Endodermal cell (in vitro differentiated cells): ENCODE measurements around the gene TOP3B. TPM values are rescaled to one million over a fixed set of nuclear protein-coding genes. Genes with fewer than 3 reads are reported as not detected.
A peak's percentile ranks its signal among the peaks of the same experiment; 100 is the strongest.

Source experiments
- DNase-seq: peaks from one replicate; pipeline ENCODE4 v3.0.0-alpha.2; 2017
- H3K27ac ChIP-seq: 2 replicates; pipeline ENCODE4 v1.5.1; 2013; ENCODE audit warnings: mild to moderate bottlenecking, low read depth, low read length, moderate library complexity
- H3K27me3 ChIP-seq: 2 replicates; pipeline ENCODE4 v1.6.1; 2013; ENCODE audit warnings: mild to moderate bottlenecking, low read length, moderate library complexity; ENCODE audit not compliant: insufficient read depth, control insufficient read depth, poor library complexity, severe bottlenecking
- H3K36me3 ChIP-seq: 2 replicates; pipeline ENCODE4 v1.7.0; 2013; ENCODE audit warnings: mild to moderate bottlenecking, low read length, moderate library complexity; ENCODE audit not compliant: control insufficient read depth, insufficient read depth
- H3K4me1 ChIP-seq: one replicate; pipeline ENCODE4 v1.7.0; 2013; ENCODE audit warnings: low read length; ENCODE audit not compliant: control insufficient read depth, insufficient read depth
- H3K4me3 ChIP-seq: 2 replicates; pipeline ENCODE4 v1.5.1; 2013; ENCODE audit warnings: mild to moderate bottlenecking, low read length, moderate library complexity
- H3K9ac ChIP-seq: 2 replicates; pipeline ENCODE4 v1.6.1; 2013; ENCODE audit warnings: mild to moderate bottlenecking, low read length, moderate library complexity; ENCODE audit not compliant: poor library complexity, severe bottlenecking; ENCODE audit errors: extremely low read depth
- H3K9me3 ChIP-seq: 2 replicates; pipeline ENCODE4 v1.6.1; 2013; ENCODE audit warnings: mild to moderate bottlenecking, low read length, moderate library complexity; ENCODE audit not compliant: control insufficient read depth
- H3K27ac Mint-ChIP-seq: 2 replicates; pipeline ENCODE4 v1.8.0; 2020; ENCODE audit warnings: mixed read lengths
- H3K27me3 Mint-ChIP-seq: 2 replicates; pipeline ENCODE4 v1.8.0; 2021; ENCODE audit warnings: mild to moderate bottlenecking, mixed read lengths; ENCODE audit not compliant: insufficient read depth
- H3K36me3 Mint-ChIP-seq: 2 replicates; pipeline ENCODE4 v1.8.0; 2020; ENCODE audit warnings: low read depth, mixed read lengths
- H3K4me1 Mint-ChIP-seq: 2 replicates; pipeline ENCODE4 v1.8.0; 2020; ENCODE audit warnings: mixed read lengths
- H3K4me3 Mint-ChIP-seq: 2 replicates; pipeline ENCODE4 v1.8.0; 2020; ENCODE audit warnings: mild to moderate bottlenecking, moderate library complexity, mixed read lengths
- H3K9me3 Mint-ChIP-seq: 2 replicates; pipeline ENCODE4 v1.8.0; 2020; ENCODE audit warnings: mild to moderate bottlenecking, mixed read lengths
- WGBS, 2 experiments: methylation state at CpG; one replicate each; pipeline versions ENCODE4 v1.1.5 to v1.1.7; 2013; ENCODE audit warnings: missing lambda C conversion rate in 2 of 2, mixed read lengths in 1 of 2; ENCODE audit not compliant: insufficient coverage in 1 of 2, insufficient read length in 1 of 2; 5-methylcytosine and 5-hydroxymethylcytosine counted together
- total RNA-seq, 2 donors: library from RNA; stranded (reverse); fragmentation: NEBNext Ultra II Directional in 1 of 2; extraction: Animal tissue kit (Norgen Biotek cat#: 25700) in 1 of 2; gene quantifications; 2 replicates in 1 of 2; 3 replicates in 1 of 2; pipeline ENCODE4 v1.2.1, GENCODE V29; 2021
- TF ChIP-seq, protein P1 (sequence below): fragments of 200-600 bp; sonication (generic); conservative IDR thresholded peaks from 2 replicates; pipeline ENCODE4 v1.5.0; 2021; ENCODE audit warnings: antibody characterized with exemption, mild to moderate bottlenecking

Gene TOP3B
- total RNA-seq, 2 donors from 2014 or later: 68.8 to 71.9 TPM

DNA sequence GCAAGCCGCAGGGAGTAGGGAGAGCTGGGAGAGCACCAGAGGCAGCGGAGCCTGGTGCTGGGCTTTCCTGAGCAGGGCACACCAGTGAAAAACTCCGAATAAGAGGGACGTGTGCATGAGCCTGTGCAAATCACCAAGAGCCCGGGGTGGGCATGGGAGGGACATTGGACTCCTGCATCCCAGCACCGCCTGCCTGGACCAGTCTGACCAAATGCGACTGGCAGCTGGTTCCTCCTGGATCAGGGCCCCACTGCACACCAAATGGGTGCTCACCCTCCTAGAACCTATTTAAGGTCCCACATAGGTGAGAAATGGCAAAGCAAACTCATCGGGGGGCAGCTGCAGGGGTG lies 33.0 kb downstream of the TOP3B start:
- Histone ChIP-seq H3K36me3 (peaks cover 11% of the 10 kb centered on the region), H3K9ac (no peak overlapping the region), H3K4me1 (peaks cover 5% of the 10 kb centered on the region), H3K4me3 (no peak overlapping the region), H3K9me3 (no peaks in the 10 kb centered on the region), H3K27me3 (no peaks in the 10 kb centered on the region), H3K27ac (no peak overlapping the region)
- TF ChIP-seq, protein P1, sequence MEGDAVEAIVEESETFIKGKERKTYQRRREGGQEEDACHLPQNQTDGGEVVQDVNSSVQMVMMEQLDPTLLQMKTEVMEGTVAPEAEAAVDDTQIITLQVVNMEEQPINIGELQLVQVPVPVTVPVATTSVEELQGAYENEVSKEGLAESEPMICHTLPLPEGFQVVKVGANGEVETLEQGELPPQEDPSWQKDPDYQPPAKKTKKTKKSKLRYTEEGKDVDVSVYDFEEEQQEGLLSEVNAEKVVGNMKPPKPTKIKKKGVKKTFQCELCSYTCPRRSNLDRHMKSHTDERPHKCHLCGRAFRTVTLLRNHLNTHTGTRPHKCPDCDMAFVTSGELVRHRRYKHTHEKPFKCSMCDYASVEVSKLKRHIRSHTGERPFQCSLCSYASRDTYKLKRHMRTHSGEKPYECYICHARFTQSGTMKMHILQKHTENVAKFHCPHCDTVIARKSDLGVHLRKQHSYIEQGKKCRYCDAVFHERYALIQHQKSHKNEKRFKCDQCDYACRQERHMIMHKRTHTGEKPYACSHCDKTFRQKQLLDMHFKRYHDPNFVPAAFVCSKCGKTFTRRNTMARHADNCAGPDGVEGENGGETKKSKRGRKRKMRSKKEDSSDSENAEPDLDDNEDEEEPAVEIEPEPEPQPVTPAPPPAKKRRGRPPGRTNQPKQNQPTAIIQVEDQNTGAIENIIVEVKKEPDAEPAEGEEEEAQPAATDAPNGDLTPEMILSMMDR: no peak
- peaks cover 25% of the 10 kb centered on the region for H3K4me1 Mint-ChIP-seq
- peaks cover 11% of the 10 kb centered on the region for H3K27me3 Mint-ChIP-seq
- no peaks in the 10 kb centered on the region for H3K9me3 Mint-ChIP-seq
- no peak overlapping the region for H3K4me3 Mint-ChIP-seq
- H3K36me3 Mint-ChIP-seq: peaks cover 12% of the 10 kb centered on the region
- 92 to 98% methylated on average over 8 of the region's 8 CpGs for WGBS, 2 experiments
- H3K27ac Mint-ChIP-seq: no peak overlapping the region
- no peak for DNase-seq

DNA sequence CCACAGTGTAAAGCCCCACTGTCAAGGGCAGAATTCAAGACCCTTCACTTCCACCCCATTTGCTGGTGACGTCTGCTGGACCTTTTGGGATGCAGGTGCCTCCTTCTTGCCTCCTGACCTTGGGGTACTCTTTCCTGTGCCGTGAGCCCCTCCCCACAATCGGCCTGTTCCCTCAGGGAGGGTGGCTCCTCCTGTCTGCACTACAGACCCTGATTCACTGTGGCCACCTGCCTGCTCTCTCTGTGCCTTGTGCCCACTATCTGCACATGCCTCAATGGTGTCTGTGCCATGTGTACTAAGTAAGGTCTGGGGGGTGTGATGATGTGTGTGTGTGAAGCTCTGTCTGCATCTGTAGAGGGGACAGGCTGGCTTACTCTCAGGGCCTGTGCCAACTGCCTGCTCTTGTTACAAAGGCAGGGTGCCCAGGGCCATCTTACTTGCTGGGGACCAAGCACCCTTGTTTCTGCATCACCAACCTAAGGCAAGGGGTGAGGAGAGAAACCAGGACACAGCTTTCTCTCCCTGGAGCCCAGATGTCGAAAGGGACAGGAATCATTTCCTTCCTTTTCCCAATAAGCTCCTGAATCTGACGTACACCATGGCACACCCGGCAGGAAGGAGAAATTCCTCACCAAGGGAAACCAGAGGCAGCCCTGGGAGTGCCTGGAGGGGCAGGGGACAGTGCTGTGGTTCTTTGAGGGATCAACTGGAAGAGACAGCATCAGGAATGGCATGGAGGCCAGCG lies 33.6 kb downstream of the TOP3B start:
- Histone ChIP-seq H3K4me3 (no peak overlapping the region), H3K9ac (no peak overlapping the region), H3K27ac (no peak overlapping the region), H3K4me1 (peaks cover 5% of the 10 kb centered on the region), H3K36me3 (peaks cover 16% of the 10 kb centered on the region), H3K27me3 (no peaks in the 10 kb centered on the region), H3K9me3 (no peaks in the 10 kb centered on the region)
- DNase-seq: no peak
- Mint-ChIP-seq H3K27ac (no peak overlapping the region), H3K27me3 (peaks cover 10% of the 10 kb centered on the region), H3K4me3 (no peak overlapping the region), H3K4me1 (peaks cover 27% of the 10 kb centered on the region), H3K36me3 (peaks cover 15% of the 10 kb centered on the region), H3K9me3 (no peaks in the 10 kb centered on the region)
- 93 to 94% methylated on average over 5 to 7 of the region's 7 CpGs for WGBS, 2 experiments
- TF ChIP-seq, protein P1: no peak

DNA sequence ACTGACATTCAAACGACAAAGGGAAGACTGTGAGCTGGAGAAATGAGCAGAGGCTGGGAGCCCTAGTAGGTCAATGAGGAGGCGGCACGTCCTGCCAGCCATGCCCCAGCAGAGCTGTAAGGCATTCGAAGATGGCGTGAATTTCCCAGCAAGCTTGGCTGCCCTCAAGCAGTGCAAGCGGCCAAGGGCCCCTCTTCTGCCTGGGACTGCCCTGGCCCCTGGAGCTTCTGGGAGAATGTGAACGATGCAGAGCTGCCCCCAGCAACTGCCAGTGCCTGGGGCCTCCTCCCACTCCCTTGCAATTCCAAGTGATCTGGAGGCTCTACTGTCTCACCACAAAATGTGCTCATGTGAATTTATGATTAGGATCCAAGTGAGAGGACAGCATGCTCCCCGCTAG lies 34.2 kb downstream of the TOP3B start:
- Mint-ChIP-seq H3K36me3 (peaks cover 18% of the 10 kb centered on the region), H3K27ac (no peak overlapping the region), H3K27me3 (peaks cover 8% of the 10 kb centered on the region), H3K9me3 (no peaks in the 10 kb centered on the region), H3K4me1 (peaks cover 28% of the 10 kb centered on the region), H3K4me3 (no peak overlapping the region)
- Histone ChIP-seq H3K9me3 (no peaks in the 10 kb centered on the region), H3K4me1 (peaks cover 5% of the 10 kb centered on the region), H3K9ac (no peak overlapping the region), H3K36me3 (peaks cover 16% of the 10 kb centered on the region), H3K27ac (no peak overlapping the region), H3K27me3 (no peaks in the 10 kb centered on the region), H3K4me3 (no peak overlapping the region)
- WGBS, 2 experiments: 90 to 92% methylated on average over 6 to 8 of the region's 8 CpGs
- TF ChIP-seq, protein P1: no peak
- peak; percentile 47 for DNase-seq
